NCI-H510A treated with DMSO at 0.1 percent for 48 hours (cell line): ENCODE results near the gene RGS6.

Experiments used
- DNase-seq: peaks from one replicate; lab custom pipeline; 2025; lab: John Stamatoyannopoulos, UW

Gene RGS6

DNA sequence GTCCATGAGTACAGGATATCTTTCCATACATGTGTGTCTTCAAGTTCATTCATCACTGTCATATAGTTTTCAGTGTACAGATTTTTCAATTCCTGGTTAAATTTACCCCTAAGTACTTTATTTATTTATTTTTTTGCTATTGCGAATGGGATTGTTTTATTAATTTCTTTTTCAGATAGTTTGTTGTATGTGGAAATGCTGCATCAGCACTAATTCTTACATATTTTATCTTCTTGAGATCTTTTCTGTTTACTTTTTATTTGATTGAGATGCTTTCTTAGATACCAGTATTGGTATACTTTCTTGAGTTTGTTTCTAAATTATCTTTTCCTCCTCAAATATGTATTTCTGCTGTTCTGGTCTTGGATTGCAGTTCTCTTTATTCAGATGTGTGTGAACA is 148.9 kb downstream of the RGS6 start:
- DNase-seq = no peak

GRCh38 chr14:72084935-72085334 is 152.7 kb downstream of the RGS6 start:
- DNase-seq = no peak

DNA sequence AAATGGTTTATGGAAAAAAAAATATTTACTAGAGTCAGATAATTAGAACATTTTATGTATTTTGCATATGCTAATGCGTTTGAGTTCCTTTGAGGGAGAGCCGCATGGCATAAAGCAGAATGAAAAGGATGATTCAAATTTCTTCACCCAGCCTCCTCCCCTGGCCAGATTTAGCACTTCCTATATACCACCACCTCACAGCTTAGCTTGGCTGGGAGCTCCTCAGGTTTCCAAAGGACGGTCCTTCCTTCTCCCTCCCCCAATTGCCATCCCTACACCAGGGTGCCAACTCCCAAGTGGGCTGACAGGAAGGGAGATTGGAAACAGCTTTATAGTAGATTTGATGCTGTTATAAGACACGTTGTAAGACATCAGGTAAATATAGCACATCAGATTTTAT is 157.4 kb downstream of the RGS6 start:
- DNase-seq = no peak

GRCh38 chr14:72094844-72095582 is 162.8 kb downstream of the RGS6 start:
- DNase-seq = no peak

- DNase-seq = no peak
Measured at GRCh38 chr14:72097173-72097783, 165.0 kb downstream of the RGS6 start.

GRCh38 chr14:72098210-72098609 is 166.0 kb downstream of the RGS6 start:
- DNase-seq = no peak

DNA sequence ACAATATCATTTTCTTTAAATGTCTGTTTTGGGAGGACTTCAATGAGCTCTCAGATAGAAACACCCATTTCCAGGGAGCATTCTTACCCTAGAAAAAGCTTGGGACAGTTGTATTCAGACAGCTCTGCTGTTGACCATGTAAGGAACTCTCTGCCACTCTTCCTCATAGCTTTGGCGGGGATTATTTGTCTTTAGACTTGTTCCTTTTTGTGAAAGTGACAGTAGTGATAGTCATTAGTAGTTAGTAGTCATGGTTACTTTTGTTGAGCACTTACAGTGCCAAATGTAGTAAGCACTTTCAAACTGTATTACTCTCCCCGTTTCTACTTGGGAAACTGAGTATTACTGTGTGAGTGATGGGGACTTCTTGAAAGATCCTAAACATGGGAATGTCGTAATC is 167.3 kb downstream of the RGS6 start:
- no peak for DNase-seq

- DNase-seq = no peak
Measured at GRCh38 chr14:72104011-72104613, 171.9 kb downstream of the RGS6 start.

DNA sequence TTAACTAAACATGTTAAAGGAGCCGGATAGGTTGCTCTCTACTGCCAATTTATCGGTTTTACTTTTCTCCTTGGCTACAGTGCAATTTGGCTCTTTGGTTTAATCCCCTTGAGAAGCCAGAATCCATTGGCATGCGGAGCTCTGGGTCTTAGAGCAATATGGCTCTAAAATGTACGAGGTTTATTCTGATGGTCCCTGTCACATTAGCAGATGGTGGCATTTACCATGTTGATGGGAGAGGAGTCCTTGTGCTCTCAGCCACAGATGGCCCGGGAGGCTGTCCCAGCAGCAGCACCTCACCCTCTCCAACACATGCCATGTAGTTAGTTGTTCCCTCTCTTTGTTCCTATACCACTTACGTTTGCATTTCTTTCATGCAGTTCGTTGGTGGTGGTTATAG is 179.7 kb downstream of the RGS6 start:
- DNase-seq = no peak

DNA sequence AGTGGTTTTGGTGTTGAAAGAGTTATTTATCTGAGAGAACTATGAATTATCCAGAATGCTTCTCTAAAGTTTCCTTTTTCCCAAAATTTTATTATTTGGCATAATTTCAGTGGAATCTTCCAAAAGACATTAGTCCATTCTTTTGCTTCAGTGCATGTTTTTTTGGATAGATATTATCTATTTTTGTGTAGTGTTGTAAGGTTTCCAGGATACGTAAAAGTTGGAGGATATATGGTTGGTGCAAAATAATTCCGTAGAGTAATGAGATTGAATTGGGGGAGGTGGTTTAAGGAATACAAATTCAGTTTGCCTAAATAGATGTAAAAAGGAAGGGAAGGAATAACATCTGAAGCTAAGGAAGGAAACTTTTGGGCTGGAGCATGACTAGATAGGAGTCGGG is 186.6 kb downstream of the RGS6 start:
- DNase-seq = no peak

DNA sequence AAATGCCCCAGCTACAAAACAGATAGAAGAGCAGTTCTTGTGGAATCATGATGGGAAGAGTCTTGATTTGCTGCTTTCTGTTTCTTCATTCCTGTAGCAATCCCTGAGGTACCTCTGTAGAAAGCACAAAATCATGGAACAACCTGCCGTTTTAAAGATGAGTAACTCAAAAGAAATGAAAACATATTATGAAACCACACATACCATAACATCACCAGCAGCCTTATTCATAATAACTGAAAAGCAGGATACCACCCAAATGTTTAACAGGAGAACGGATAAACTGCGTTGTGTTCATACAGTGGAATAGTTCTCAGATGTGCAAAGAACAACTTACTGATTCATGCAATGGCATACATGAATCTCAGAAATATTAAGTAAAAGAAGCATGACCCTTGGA is 188.1 kb downstream of the RGS6 start:
- DNase-seq = no peak

DNA sequence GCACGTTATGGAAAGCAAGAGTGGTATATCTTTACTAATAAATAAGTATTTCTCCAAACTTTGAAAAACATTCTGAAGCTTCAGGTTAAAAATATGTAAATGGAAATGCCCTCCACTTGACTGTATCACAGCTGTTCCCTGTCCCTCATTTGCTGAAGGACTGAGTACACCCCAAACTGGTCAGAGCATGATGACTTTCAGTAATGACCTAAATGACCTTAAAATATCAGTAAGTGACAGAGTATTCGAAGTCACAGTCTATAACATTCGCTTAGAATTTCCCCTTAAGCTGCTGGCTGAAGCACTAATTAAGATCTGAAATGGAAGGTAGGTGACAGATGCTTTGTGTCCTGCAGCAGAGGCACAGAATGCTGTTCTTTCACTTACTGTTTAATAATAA is 191.5 kb downstream of the RGS6 start:
- no peak for DNase-seq

DNA sequence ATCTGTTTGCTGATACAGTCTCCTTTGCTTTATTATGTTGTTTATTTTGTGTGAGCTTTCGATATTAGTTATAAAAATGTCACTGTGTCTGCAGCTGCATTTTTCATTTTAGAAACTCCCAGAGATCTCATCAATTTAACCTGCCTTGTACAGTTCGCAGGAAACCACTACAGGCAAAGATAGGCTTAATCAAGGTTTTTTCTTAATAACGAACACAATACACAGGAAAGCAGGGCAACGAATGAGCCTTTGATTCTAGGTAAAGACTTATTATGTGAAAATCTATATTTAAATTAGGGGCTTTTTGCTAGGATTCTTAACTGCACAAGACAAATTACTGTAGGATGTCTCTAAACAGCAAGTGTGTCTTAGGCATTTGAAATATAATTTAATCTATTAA is 191.9 kb downstream of the RGS6 start:
- no peak for DNase-seq

DNA sequence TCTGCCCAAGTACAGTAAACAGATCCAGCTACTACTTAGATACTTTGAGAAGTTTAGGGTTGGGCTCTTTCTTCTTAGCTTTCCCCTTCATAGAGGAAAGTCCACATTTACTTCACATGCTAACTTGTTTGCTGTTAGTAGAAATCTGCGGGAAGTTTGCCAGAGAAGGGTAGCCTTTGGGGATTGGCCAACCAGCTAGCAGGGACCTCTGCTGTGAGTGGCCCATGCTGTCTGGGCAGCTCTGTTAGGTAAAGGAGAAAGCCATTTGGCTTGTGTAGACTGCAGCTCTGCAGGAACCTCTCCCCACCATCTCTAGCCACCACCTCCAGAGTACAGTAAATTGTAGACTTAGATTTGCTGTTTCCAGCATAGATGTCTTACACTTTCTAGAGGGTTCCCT is 193.9 kb downstream of the RGS6 start:
- no peak for DNase-seq

DNA sequence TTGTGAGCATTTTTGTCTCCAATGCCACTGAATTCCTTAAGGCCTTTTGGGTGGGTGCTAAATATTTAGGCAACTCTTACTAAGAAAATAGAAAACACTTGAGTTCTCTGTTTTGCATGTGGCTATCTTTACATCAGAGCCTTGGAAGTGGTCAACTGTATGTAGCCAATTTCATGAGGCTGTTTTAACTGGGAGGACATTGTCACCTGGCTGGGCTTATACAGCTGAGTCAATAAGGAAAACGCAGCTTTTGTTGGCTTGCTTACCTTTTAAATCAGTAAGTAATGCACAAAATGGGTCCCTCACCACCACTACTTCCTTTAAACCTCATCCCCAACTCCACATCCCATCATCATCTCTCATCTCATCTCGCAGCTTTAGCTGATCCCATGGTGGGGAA is 194.3 kb downstream of the RGS6 start:
- peak; percentile 19 for DNase-seq

GRCh38 chr14:72128629-72129028 is 196.4 kb downstream of the RGS6 start:
- DNase-seq = peak; percentile 36

DNA sequence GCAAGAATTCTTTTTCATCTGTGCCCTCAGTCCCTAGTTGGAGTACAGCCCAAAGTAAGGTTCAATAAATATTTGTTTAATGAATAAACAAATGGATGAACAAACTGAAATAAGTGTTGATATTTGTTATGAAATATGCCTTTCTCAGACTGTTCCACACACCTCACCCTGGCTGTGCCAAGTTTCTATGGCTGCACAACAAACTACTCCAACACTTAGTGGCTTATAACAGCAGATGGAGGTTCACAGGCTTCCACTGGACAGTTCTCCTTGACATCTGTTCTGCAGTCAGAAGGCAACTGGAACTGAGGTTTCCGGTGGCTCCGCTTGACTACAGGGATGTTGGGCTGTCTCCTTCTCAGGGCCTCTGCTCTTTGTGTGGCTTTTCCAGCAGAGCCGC is 197.1 kb downstream of the RGS6 start:
- peak; percentile 3 for DNase-seq

DNA sequence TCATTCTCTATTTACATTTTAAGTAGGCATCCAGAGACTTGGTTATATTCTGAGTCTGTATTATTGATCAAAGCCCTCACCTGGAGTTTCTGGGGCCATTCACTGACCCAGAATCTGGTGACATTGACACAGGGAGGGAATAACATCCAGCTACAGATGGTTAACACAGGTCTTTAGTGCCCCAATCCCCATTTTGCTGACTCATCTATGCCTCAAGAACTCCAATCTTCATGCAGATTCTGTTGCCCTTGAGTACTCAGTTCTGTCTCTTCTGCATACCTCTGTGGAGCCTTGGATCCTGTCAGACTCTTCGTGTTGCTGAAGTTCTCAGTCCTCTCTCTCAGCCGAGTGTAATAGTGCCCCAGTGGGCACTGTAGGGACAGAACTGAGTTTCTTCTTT is 208.9 kb downstream of the RGS6 start:
- no peak for DNase-seq

DNA sequence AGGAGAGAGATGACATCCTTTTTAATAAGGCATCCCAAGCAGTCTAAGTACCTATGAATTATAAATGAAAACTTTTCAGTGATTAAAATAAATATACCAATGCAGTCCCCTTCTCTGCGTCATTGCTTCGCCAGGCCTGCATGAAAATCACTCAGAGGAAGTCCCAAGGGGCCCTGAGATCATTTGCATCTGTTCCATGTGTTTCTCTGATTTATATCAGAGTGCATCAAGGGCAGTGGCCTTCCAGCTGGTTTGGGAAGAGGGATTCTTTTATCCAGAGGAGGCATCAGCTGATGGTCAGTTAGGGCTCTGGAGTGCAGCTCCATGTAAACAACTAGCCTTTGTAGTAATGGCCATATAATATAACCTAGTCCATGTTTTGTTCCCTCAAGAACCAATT is 210.1 kb downstream of the RGS6 start:
- DNase-seq = no peak

- no peak for DNase-seq
Measured at GRCh38 chr14:72146241-72146640, 214.0 kb downstream of the RGS6 start.

DNA sequence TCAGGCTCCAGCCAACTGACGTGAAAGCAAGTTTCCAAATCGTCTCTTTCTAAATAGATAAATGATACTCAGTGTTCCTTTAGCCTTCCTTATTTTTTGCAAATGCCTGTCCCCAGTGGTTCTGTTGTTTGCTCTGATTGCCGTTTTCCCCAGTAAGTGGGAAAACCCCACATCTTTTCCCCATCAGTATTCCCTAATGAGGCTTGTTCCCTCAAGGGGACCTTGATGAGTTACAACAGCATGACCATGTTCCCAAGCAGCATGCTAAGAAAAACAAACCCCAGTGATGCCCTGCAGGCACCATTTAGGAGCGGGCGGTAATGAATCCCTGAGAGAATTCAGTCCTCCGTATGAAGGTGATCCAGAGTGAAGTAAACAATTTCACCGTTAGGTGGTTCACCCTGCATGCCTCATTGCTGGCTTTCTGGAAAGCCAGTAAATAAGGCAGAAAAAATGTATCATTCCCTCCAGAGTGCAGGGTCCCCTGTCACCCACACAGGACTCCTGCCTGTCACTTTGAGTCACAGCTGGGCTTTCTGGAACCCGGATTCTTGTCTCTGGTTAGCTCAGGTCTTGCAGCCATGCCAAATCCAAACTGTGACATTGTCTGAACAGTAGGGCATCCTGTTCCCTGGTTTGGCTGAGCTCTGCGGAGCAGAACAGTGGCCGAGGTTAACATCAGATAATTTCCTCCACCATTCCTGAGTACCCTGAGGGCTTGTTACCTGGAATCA is 222.6 kb downstream of the RGS6 start:
- no peak for DNase-seq

- no peak for DNase-seq
Measured at GRCh38 chr14:72155379-72155993, 223.3 kb downstream of the RGS6 start.
